Neural progenitor cell (in vitro differentiated cells): ENCODE measurements around the gene MASP2. TPM values are rescaled to one million over a fixed set of nuclear protein-coding genes. Genes with fewer than 3 reads are reported as not detected.
"Not testable (repeated sequence)": the region's sequence is repeated elsewhere in the genome, so short reads cannot be mapped to it uniquely, and the experiment has no call there.

Experiments used
- DNase-seq: peaks from one replicate; pipeline ENCODE4 v3.0.0-alpha.2; 2016; ENCODE audit warnings: low spot score
- H2AFZ ChIP-seq: fragments of 200-600 bp; sonication (generic); replicated peaks from 2 replicates; pipeline ENCODE4 v1.6.1; 2016; ENCODE audit warnings: antibody characterized with exemption
- H3F3A ChIP-seq: fragments of 200-600 bp; sonication (generic); 2 replicates; pipeline ENCODE4 v1.6.1; 2016; ENCODE audit warnings: antibody characterized with exemption, low read depth
- H3K27ac ChIP-seq: fragments of 200-600 bp; sonication (generic); 2 replicates; pipeline ENCODE4 v1.5.1; 2016; ENCODE audit warnings: mild to moderate bottlenecking
- H3K27me3 ChIP-seq: fragments of 200-600 bp; sonication (generic); 2 replicates; pipeline ENCODE4 v1.6.1; 2016; ENCODE audit warnings: mild to moderate bottlenecking, moderate library complexity
- H3K36me3 ChIP-seq: fragments of 200-600 bp; sonication (generic); 2 replicates; pipeline ENCODE4 v1.5.1; 2016
- H3K4me1 ChIP-seq: fragments of 200-600 bp; sonication (generic); 2 replicates; pipeline ENCODE4 v1.6.1; 2016; ENCODE audit warnings: mixed run types
- H3K4me2 ChIP-seq: fragments of 200-600 bp; sonication (generic); 2 replicates; pipeline ENCODE4 v1.6.1; 2016
- H3K4me3 ChIP-seq: fragments of 200-600 bp; sonication (generic); 2 replicates; pipeline ENCODE4 v1.5.1; 2016
- H3K79me2 ChIP-seq: fragments of 200-600 bp; sonication (generic); 2 replicates; pipeline ENCODE4 v1.6.1; 2016; ENCODE audit warnings: low read depth
- H3K9ac ChIP-seq: fragments of 200-600 bp; sonication (generic); 2 replicates; pipeline ENCODE4 v1.6.1; 2016
- H3K9me3 ChIP-seq: fragments of 200-600 bp; sonication (generic); 2 replicates; pipeline ENCODE4 v1.5.1; 2016; ENCODE audit warnings: low read depth
- H4K20me1 ChIP-seq: fragments of 200-600 bp; sonication (generic); 2 replicates; pipeline ENCODE4 v1.6.1; 2016; ENCODE audit warnings: low read depth
- H3K27ac Mint-ChIP-seq: 3 replicates; pipeline ENCODE4 v1.8.0; 2021; ENCODE audit warnings: mixed read lengths
- H3K27me3 Mint-ChIP-seq: 2 replicates; pipeline ENCODE4 v1.8.0; 2022; ENCODE audit warnings: low read depth, mild to moderate bottlenecking, inconsistent platforms, moderate library complexity, mixed read lengths; ENCODE audit not compliant: insufficient read depth
- H3K36me3 Mint-ChIP-seq: 3 replicates; pipeline ENCODE4 v1.8.0; 2021; ENCODE audit warnings: mixed read lengths
- H3K4me1 Mint-ChIP-seq: 3 replicates; pipeline ENCODE4 v1.8.0; 2021; ENCODE audit warnings: mixed read lengths
- H3K4me3 Mint-ChIP-seq: 3 replicates; pipeline ENCODE4 v1.8.0; 2021; ENCODE audit warnings: mild to moderate bottlenecking, moderate library complexity, mixed read lengths
- H3K9me3 Mint-ChIP-seq: 3 replicates; pipeline ENCODE4 v1.8.0; 2020; ENCODE audit warnings: mixed read lengths
- CTCF ChIP-seq: fragments of 200-600 bp; sonication (generic); IDR thresholded peaks from 2 replicates; pipeline ENCODE4 v1.5.1; 2017; ENCODE audit warnings: antibody characterized with exemption, mild to moderate bottlenecking
- EZH2 ChIP-seq: fragments of 200-600 bp; sonication (generic); IDR thresholded peaks from 2 replicates; pipeline ENCODE4 v1.6.1; 2017; ENCODE audit warnings: antibody characterized with exemption, mild to moderate bottlenecking, moderate library complexity
- EZH2phosphoT487 ChIP-seq: fragments of 200-600 bp; sonication (generic); IDR thresholded peaks from 2 replicates; pipeline ENCODE4 v1.6.1; 2017; ENCODE audit warnings: antibody characterized with exemption
- total RNA-seq: library from RNA; depleted of rRNA; stranded (reverse); fragments of >200 nt; gene quantifications from 2 replicates; pipeline ENCODE4 v1.2.3, GENCODE V29; 2015; ENCODE audit warnings: low replicate concordance

Gene MASP2
- total RNA-seq, 1 donor from 2014 or later, result not detected

- H3K4me3 Mint-ChIP-seq, result no peak overlapping the region
- TF ChIP-seq EZH2phosphoT487 (no peak), EZH2 (no peak), CTCF (no peak)
- H3K4me1 ChIP-seq, result no peaks in the 10 kb centered on the region
These were observed 5.0 kb downstream of the MASP2 start for GRCh38 chr1:11042065-11042464.

DNA sequence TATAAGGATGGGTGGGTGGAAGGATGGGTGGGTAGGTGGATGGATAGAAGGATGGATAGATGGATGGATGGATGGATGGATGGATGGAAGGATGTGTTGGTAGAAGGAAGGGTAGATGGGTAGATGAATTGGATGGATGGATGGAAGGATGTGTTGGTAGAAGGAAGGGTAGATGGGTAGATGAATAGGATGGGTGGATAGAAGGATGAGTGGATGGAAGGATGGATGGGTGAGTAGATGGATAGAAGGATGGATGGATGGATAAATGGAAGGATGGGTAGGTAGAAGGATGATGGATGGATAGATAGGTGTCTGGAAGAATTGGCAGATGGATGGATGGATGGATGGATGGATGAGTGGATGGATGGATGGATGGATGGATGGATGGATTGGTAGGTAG lies 6.0 kb downstream of the MASP2 start:
- TF ChIP-seq EZH2phosphoT487, result no peak
- no peak for TF ChIP-seq CTCF
- TF ChIP-seq EZH2, result no peak
- Histone ChIP-seq H3K79me2 (no peaks in the 10 kb centered on the region), H2AFZ (no peak overlapping the region), H3K4me2 (no peak overlapping the region), H4K20me1 (no peaks in the 10 kb centered on the region), H3K27me3 (peaks cover 4% of the 10 kb centered on the region), H3F3A (no peaks in the 10 kb centered on the region), H3K9ac (no peak overlapping the region), H3K4me1 (no peaks in the 10 kb centered on the region), H3K27ac (no peak overlapping the region), H3K9me3 (no peaks in the 10 kb centered on the region), H3K36me3 (no peaks in the 10 kb centered on the region), H3K4me3 (no peak overlapping the region)
- Mint-ChIP-seq H3K4me3 (no peak overlapping the region), H3K27ac (no peak overlapping the region), H3K9me3 (no peaks in the 10 kb centered on the region), H3K27me3 (peaks cover 2% of the 10 kb centered on the region), H3K36me3 (no peaks in the 10 kb centered on the region), H3K4me1 (peaks cover 7% of the 10 kb centered on the region)
- no peak for DNase-seq

More at GRCh38 chr1:11042065-11042464, 5.0 kb downstream of the MASP2 start:
- H3K9me3 ChIP-seq, result no peaks in the 10 kb centered on the region
- no peak overlapping the region for H2AFZ ChIP-seq
- H3K4me2 ChIP-seq, result no peak overlapping the region
- no peaks in the 10 kb centered on the region for H4K20me1 ChIP-seq
- DNase-seq, result no peak
- no peaks in the 10 kb centered on the region for H3K36me3 ChIP-seq
- Mint-ChIP-seq H3K27ac (no peak overlapping the region), H3K36me3 (no peaks in the 10 kb centered on the region), H3K4me1 (peaks cover 7% of the 10 kb centered on the region), H3K9me3 (no peaks in the 10 kb centered on the region), H3K27me3 (peaks cover 2% of the 10 kb centered on the region)
- H3K4me3 ChIP-seq, result no peak overlapping the region
- H3K9ac ChIP-seq, result no peak overlapping the region
- H3K79me2 ChIP-seq, result no peaks in the 10 kb centered on the region
- H3K27me3 ChIP-seq, result peaks cover 4% of the 10 kb centered on the region
- no peak overlapping the region for H3K27ac ChIP-seq
- no peaks in the 10 kb centered on the region for H3F3A ChIP-seq

DNA sequence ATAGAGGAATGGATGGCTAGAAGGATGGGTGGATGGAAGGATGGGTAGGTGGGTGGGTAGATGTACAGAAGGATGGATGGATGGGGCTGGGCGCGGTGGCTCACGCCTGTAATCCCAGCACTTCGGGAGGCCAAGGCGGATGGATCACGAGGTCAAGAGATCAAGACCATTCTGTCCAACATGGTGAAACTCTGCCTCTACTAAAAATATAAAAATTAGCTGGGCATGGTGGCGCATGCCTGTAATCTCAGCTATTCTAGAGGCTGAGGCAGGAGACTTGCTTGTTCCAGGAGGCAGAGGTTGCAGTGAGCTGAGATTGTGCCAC lies 7.0 kb downstream of the MASP2 start:
- H3K4me3 Mint-ChIP-seq, H3K36me3 Mint-ChIP-seq, H3K9me3 Mint-ChIP-seq, H2AFZ ChIP-seq, H3K27me3 ChIP-seq, H3K4me3 ChIP-seq, DNase-seq, H3K9ac ChIP-seq, H3K27ac ChIP-seq, H3K4me2 ChIP-seq, H3K4me1 Mint-ChIP-seq, H3K9me3 ChIP-seq, H3K36me3 ChIP-seq, H3K79me2 ChIP-seq, H3K27ac Mint-ChIP-seq, H4K20me1 ChIP-seq, H3F3A ChIP-seq, H3K4me1 ChIP-seq, H3K27me3 Mint-ChIP-seq: not testable (repeated sequence)

DNA sequence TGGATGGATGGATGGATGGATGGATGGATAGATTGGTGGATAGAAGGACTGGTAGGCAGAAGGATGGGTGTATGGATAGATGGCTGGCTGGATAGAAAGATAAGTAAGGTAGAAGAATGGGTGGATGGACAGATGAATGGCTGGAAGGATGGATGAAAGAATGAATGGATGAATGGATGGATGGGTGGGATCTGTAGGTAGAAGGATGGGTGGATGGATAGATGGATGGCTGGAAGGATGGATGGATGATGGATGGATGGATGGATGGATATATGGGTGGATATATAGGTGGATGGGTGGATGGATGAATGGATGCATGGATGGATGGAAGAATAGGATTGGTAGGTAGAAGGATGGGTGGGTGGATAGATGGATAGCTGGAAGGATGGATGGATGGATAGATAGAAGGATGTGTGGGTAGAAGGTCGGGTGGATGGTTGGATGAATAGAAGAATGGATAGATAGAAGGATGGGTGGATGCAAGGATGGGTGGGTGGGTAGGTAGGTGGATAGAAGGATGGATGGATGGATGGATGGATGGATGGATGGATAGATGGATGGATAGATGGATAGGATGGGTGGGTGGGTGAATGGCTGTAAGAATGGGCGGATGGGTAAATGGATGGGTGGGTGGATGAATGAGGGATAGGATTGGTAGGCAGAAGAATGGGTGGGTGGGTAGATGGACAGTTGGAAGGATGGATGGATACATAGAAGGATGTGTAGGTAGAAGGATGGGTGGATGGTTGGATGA lies 7.5 kb downstream of the MASP2 start:
- Mint-ChIP-seq H3K9me3 (no peaks in the 10 kb centered on the region), H3K4me1 (peaks cover 4% of the 10 kb centered on the region), H3K36me3 (no peaks in the 10 kb centered on the region), H3K27me3 (peaks cover 2% of the 10 kb centered on the region), H3K27ac (no peak overlapping the region), H3K4me3 (no peak overlapping the region)
- Histone ChIP-seq H3K4me2 (no peak overlapping the region), H3F3A (no peaks in the 10 kb centered on the region), H3K9me3 (no peaks in the 10 kb centered on the region), H2AFZ (no peak overlapping the region), H3K27ac (no peak overlapping the region), H3K27me3 (peaks cover 4% of the 10 kb centered on the region), H3K9ac (no peak overlapping the region), H3K4me3 (no peak overlapping the region), H4K20me1 (no peaks in the 10 kb centered on the region), H3K79me2 (no peaks in the 10 kb centered on the region), H3K36me3 (no peaks in the 10 kb centered on the region), H3K4me1 (no peaks in the 10 kb centered on the region)
- no peak for DNase-seq
- no peak for TF ChIP-seq EZH2phosphoT487
- no peak for TF ChIP-seq EZH2
- TF ChIP-seq CTCF, result no peak
